ENCODE data around the gene NFYC.

The NFYC gene

DNA sequence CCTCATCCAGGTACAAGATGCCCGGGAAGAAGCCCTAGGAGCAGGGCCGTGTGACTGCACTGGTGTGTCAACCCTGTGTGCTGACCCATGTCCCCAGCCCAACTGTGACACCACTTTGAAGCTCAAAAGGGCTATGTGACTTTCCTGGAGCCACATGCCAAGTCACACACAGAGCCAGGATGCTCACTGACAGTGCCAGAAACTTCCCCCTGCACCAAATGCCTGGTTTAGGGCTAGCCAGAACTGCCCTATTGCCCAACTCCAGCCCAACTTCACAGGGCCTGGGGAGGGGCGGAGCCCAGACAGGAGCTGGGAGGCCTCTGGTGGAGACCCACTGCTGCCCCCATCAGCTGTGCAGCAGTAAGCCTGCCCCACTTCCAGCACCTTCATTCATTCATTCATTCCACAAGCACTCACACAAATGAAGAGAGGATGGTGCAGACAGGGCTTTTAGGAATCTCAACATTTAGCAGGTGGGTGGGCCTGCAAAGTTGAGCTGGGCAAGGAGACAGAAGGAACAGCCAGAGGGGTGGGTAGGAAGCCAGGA lies 128.8 kb downstream of the NFYC start:
- no peak for DNase-seq (ENCODE audit: low read depth, low spot score)
- Histone ChIP-seq H3K4me3 (no peak overlapping the region), H3K27ac (no peak overlapping the region), H3K9ac (ENCODE audit: insufficient read length) (no peak overlapping the region), H3K9me3 (ENCODE audit: low read depth, low read length) (no peaks in the 10 kb centered on the region), H3K36me3 (ENCODE audit: insufficient read depth, low read length) (no peaks in the 10 kb centered on the region)
- TF ChIP-seq EZH2 (IDR thresholded peaks at IDR 0.05) (no peak), FOXP2 (optimal IDR thresholded peaks at IDR 0.05; ENCODE audit: control extremely low read depth, extremely low read length, insufficient read depth) (no peak), POLR2AphosphoS5 (IDR thresholded peaks at IDR 0.05; ENCODE audit: borderline replicate concordance, low read depth, low read length) (no peak)
